SKM-1 (cell line): ENCODE results near the gene NOTCH1.

Source experiments
- DNase-seq: peaks from one replicate; lab custom pipeline; 2025; ENCODE audit not compliant: unreplicated experiment; lab: John Stamatoyannopoulos, UW

NOTCH1 gene

GRCh38 chr9:136470356-136470755 is 75.5 kb downstream of the NOTCH1 start:
- DNase-seq: no peak

GRCh38 chr9:136467766-136468165 is 78.1 kb downstream of the NOTCH1 start:
- no peak for DNase-seq

- DNase-seq: no peak
Observed at GRCh38 chr9:136466155-136466541, 79.7 kb downstream of the NOTCH1 start.

- DNase-seq: no peak
Observed at GRCh38 chr9:136465500-136466154, 80.2 kb downstream of the NOTCH1 start.

GRCh38 chr9:136464241-136464640 is 81.6 kb downstream of the NOTCH1 start:
- DNase-seq: no peak

- DNase-seq: no peak
Observed at GRCh38 chr9:136463578-136463977, 82.3 kb downstream of the NOTCH1 start.

GRCh38 chr9:136462664-136463063 is 83.2 kb downstream of the NOTCH1 start:
- no peak for DNase-seq

- no peak for DNase-seq
Observed at GRCh38 chr9:136460772-136461325, 85.0 kb downstream of the NOTCH1 start.

- DNase-seq: no peak
Observed at GRCh38 chr9:136459425-136459824, 86.4 kb downstream of the NOTCH1 start.

GRCh38 chr9:136457326-136457725 is 88.5 kb downstream of the NOTCH1 start:
- no peak for DNase-seq

GRCh38 chr9:136456258-136456657 is 89.6 kb downstream of the NOTCH1 start:
- no peak for DNase-seq

- DNase-seq: no peak
Observed at GRCh38 chr9:136455043-136456002, 90.5 kb downstream of the NOTCH1 start.

GRCh38 chr9:136454026-136454796 is 91.6 kb downstream of the NOTCH1 start:
- DNase-seq: no peak

GRCh38 chr9:136453326-136453725 is 92.5 kb downstream of the NOTCH1 start:
- no peak for DNase-seq

- DNase-seq: no peak
Observed at GRCh38 chr9:136451221-136451877, 94.5 kb downstream of the NOTCH1 start.

GRCh38 chr9:136448655-136449054 is 97.2 kb downstream of the NOTCH1 start:
- no peak for DNase-seq

- DNase-seq: no peak
Observed at GRCh38 chr9:136447173-136447778, 98.6 kb downstream of the NOTCH1 start.

GRCh38 chr9:136445799-136446198 is 100.0 kb downstream of the NOTCH1 start:
- DNase-seq: no peak
